H9 (cell line): ENCODE results near the gene GTF3C1. TPM values are rescaled to one million over a fixed set of nuclear protein-coding genes. Genes with fewer than 3 reads are reported as not detected.

Experiments used
- DNase-seq: peaks from one replicate; pipeline ENCODE4 v3.0.0-alpha.2; 2017
- H2AFZ ChIP-seq: one replicate; pipeline ENCODE4 v1.6.1; 2013; ENCODE audit warnings: mild to moderate bottlenecking, low read length, control low read depth, moderate library complexity
- H2AK5ac ChIP-seq: 2 replicates; pipeline ENCODE4 v1.6.1; 2013; ENCODE audit warnings: low read length, control low read depth, mixed read lengths; ENCODE audit not compliant: insufficient read length
- H2BK120ac ChIP-seq: one replicate; pipeline ENCODE4 v1.6.1; 2013; ENCODE audit warnings: low read depth, mild to moderate bottlenecking, low read length, control low read depth, inconsistent platforms; ENCODE audit not compliant: poor library complexity, severe bottlenecking
- H2BK12ac ChIP-seq: 2 replicates; pipeline ENCODE4 v1.6.1; 2013; ENCODE audit warnings: low read length, control low read depth, mixed read lengths, low read depth; ENCODE audit not compliant: insufficient read length
- H2BK15ac ChIP-seq: 2 replicates; pipeline ENCODE4 v1.6.1; 2013; ENCODE audit warnings: low read depth, low read length, control low read depth
- H2BK20ac ChIP-seq: one replicate; pipeline ENCODE4 v1.6.1; 2013; ENCODE audit warnings: low read depth, mild to moderate bottlenecking, low read length, control low read depth, inconsistent platforms; ENCODE audit not compliant: poor library complexity, severe bottlenecking
- H2BK5ac ChIP-seq: 2 replicates; pipeline ENCODE4 v1.6.1; 2013; ENCODE audit warnings: low read length, control low read depth, mixed read lengths; ENCODE audit not compliant: insufficient read length
- H3K14ac ChIP-seq: 2 replicates; pipeline ENCODE4 v1.6.1; 2013; ENCODE audit warnings: low read length, control low read depth; ENCODE audit not compliant: insufficient read depth
- H3K18ac ChIP-seq: 2 replicates; pipeline ENCODE4 v1.6.1; 2013; ENCODE audit warnings: low read depth, mild to moderate bottlenecking, mixed read lengths, low read length, control low read depth; ENCODE audit not compliant: insufficient read length
- H3K23ac ChIP-seq: 2 replicates; pipeline ENCODE4 v1.6.1; 2013; ENCODE audit warnings: low read length, control low read depth, mixed read lengths, low read depth; ENCODE audit not compliant: insufficient read length
- H3K23me2 ChIP-seq: 2 replicates; pipeline ENCODE4 v1.6.1; 2013; ENCODE audit warnings: low read depth, mild to moderate bottlenecking, mixed read lengths, low read length, control low read depth; ENCODE audit not compliant: insufficient read length, poor library complexity, severe bottlenecking
- H3K27ac ChIP-seq: 2 replicates; pipeline ENCODE4 v1.5.1; 2013; ENCODE audit warnings: low read length, control low read depth, mixed read lengths, low read depth; ENCODE audit not compliant: insufficient read length
- H3K27me3 ChIP-seq: 2 replicates; pipeline ENCODE4 v1.6.1; 2013; ENCODE audit warnings: low read length, control low read depth, inconsistent platforms; ENCODE audit not compliant: insufficient read depth
- H3K4ac ChIP-seq: 2 replicates; pipeline ENCODE4 v1.6.1; 2013; ENCODE audit warnings: low read depth, mild to moderate bottlenecking, control low read depth, inconsistent platforms, low read length, moderate library complexity
- H3K4me1 ChIP-seq: 2 replicates; pipeline ENCODE4 v1.6.1; 2013; ENCODE audit warnings: low read length, control low read depth, inconsistent platforms; ENCODE audit not compliant: insufficient read depth
- H3K4me2 ChIP-seq: 2 replicates; pipeline ENCODE4 v1.6.1; 2013; ENCODE audit warnings: low read length, control low read depth, mixed read lengths; ENCODE audit not compliant: insufficient read length, insufficient read depth
- H3K56ac ChIP-seq: 2 replicates; pipeline ENCODE4 v1.6.1; 2013; ENCODE audit warnings: low read depth, mild to moderate bottlenecking, mixed read lengths, low read length, control low read depth; ENCODE audit not compliant: insufficient read length
- H3K79me1 ChIP-seq: 2 replicates; pipeline ENCODE4 v1.6.1; 2013; ENCODE audit warnings: low read depth, mild to moderate bottlenecking, moderate library complexity, low read length, control low read depth, inconsistent platforms; ENCODE audit not compliant: insufficient read depth, poor library complexity, severe bottlenecking
- H3K79me2 ChIP-seq: 2 replicates; pipeline ENCODE4 v1.6.1; 2013; ENCODE audit warnings: low read length, control low read depth, inconsistent platforms; ENCODE audit not compliant: insufficient read depth
- H3K9ac ChIP-seq: 2 replicates; pipeline ENCODE4 v1.6.1; 2013; ENCODE audit warnings: low read length, control low read depth, mixed read lengths; ENCODE audit not compliant: insufficient read length; ENCODE audit errors: extremely low read depth
- H3K9me3 ChIP-seq: one replicate; pipeline ENCODE4 v1.6.1; 2013; ENCODE audit warnings: low read depth, low read length, inconsistent platforms; ENCODE audit not compliant: control insufficient read depth
- H3T11ph ChIP-seq: one replicate; pipeline ENCODE4 v1.6.1; 2013; ENCODE audit warnings: mild to moderate bottlenecking, low read length, control low read depth, inconsistent platforms
- H4K20me1 ChIP-seq: one replicate; pipeline ENCODE4 v1.6.1; 2013; ENCODE audit not compliant: control insufficient read depth, insufficient read length, insufficient read depth
- H4K5ac ChIP-seq: 2 replicates; pipeline ENCODE4 v1.6.1; 2013; ENCODE audit warnings: low read depth, mild to moderate bottlenecking, mixed read lengths, low read length, control low read depth; ENCODE audit not compliant: insufficient read length
- H4K8ac ChIP-seq: replicated peaks from 2 replicates; pipeline ENCODE4 v1.6.1; 2013; ENCODE audit warnings: low read length, control low read depth, mixed read lengths, low read depth; ENCODE audit not compliant: insufficient read length
- H4K91ac ChIP-seq: 2 replicates; pipeline ENCODE4 v1.6.1; 2013; ENCODE audit warnings: low read depth, mild to moderate bottlenecking, moderate library complexity, mixed read lengths, low read length, control low read depth; ENCODE audit not compliant: insufficient read length
- H3K27ac Mint-ChIP-seq, 3 experiments: 2 replicates in 2 of 3; 3 replicates in 1 of 3; pipeline ENCODE4 v1.8.0; 2020 to 2021; ENCODE audit warnings: mixed read lengths in 3 of 3, mild to moderate bottlenecking in 1 of 3, moderate library complexity in 1 of 3
- H3K27me3 Mint-ChIP-seq: 2 replicates; pipeline ENCODE4 v1.8.0; 2021; ENCODE audit warnings: low read depth, mild to moderate bottlenecking, moderate library complexity, mixed read lengths
- H3K36me3 Mint-ChIP-seq, 3 experiments: 2 replicates in 2 of 3; 3 replicates in 1 of 3; pipeline ENCODE4 v1.8.0; 2020 to 2021; ENCODE audit warnings: low read depth in 3 of 3, mixed read lengths in 3 of 3; ENCODE audit not compliant: insufficient read depth in 1 of 3
- H3K4me1 Mint-ChIP-seq, 2 experiments: 2 replicates each; pipeline ENCODE4 v1.8.0; 2020; ENCODE audit warnings: mixed read lengths in 2 of 2
- H3K4me3 Mint-ChIP-seq, 2 experiments: 2 replicates in 1 of 2; 3 replicates in 1 of 2; pipeline ENCODE4 v1.8.0; 2020 to 2021; ENCODE audit warnings: mild to moderate bottlenecking in 2 of 2, mixed read lengths in 2 of 2, moderate library complexity in 1 of 2
- H3K9me3 Mint-ChIP-seq, 2 experiments: 2 replicates in 1 of 2; 3 replicates in 1 of 2; pipeline ENCODE4 v1.8.0; 2020; ENCODE audit warnings: mild to moderate bottlenecking in 2 of 2, mixed read lengths in 2 of 2, moderate library complexity in 1 of 2
- CTCF ChIP-seq: fragments of 200-600 bp; sonication (generic); conservative IDR thresholded peaks from 3 replicates; pipeline ENCODE4 v1.8.0; 2021; ENCODE audit warnings: antibody characterized with exemption, mild to moderate bottlenecking
- WGBS: extraction: QIAGEN DNeasy Blood & Tissue Kit; methylation state at CpG from one replicate; pipeline ENCODE4 v1.1.7; 2013; ENCODE audit warnings: missing lambda C conversion rate, low lambda C conversion rate, mixed read lengths; ENCODE audit not compliant: insufficient read length; ENCODE audit errors: extremely low coverage; 5-methylcytosine and 5-hydroxymethylcytosine counted together
- total RNA-seq: library from RNA; stranded (reverse); gene quantifications from 2 replicates; pipeline ENCODE4 v1.2.1, GENCODE V29; 2021

GTF3C1 gene
- total RNA-seq, 1 experiment from 2014 or later: 113 TPM

GRCh38 chr16:27476240-27476639 is 73.5 kb downstream of the GTF3C1 start:
- Histone ChIP-seq H3K18ac (no peak overlapping the region), H2BK5ac (no peak overlapping the region), H4K8ac (no peak overlapping the region), H3K27ac (no peak overlapping the region), H4K91ac (no peak overlapping the region), H3K4ac (no peak overlapping the region), H3K79me1 (no peaks in the 10 kb centered on the region), H2AFZ (no peak overlapping the region), H4K20me1 (no peaks in the 10 kb centered on the region), H3K14ac (no peak overlapping the region), H3K9me3 (no peaks in the 10 kb centered on the region), H3K23ac (no peak overlapping the region), H2BK20ac (no peak overlapping the region), H3K23me2 (no peaks in the 10 kb centered on the region), H2AK5ac (no peak overlapping the region), H3K27me3 (no peaks in the 10 kb centered on the region), H3K4me1 (no peaks in the 10 kb centered on the region), H2BK120ac (no peak overlapping the region), H4K5ac (no peak overlapping the region), H3K79me2 (no peaks in the 10 kb centered on the region), H3T11ph (no peak overlapping the region), H3K4me2 (no peak overlapping the region), H2BK15ac (no peak overlapping the region), H3K9ac (no peak overlapping the region), H3K56ac (no peak overlapping the region), H2BK12ac (no peak overlapping the region)
- no peak for DNase-seq
- no peaks in the 10 kb centered on the region for H3K4me1 Mint-ChIP-seq
- no peaks in the 10 kb centered on the region; the same call in 1 of the 2 replicates for H3K27me3 Mint-ChIP-seq
- TF ChIP-seq CTCF: no peak
- H3K9me3 Mint-ChIP-seq: no peaks in the 10 kb centered on the region
- peaks cover 35 to 95% (median 88%) of the 10 kb centered on the region in 3 experiments; a peak in 6 of 7 replicates for H3K36me3 Mint-ChIP-seq
- WGBS: no CpG with 5 or more reads among the region's 9 CpGs
- H3K27ac Mint-ChIP-seq: no peak overlapping the region
- no peak overlapping the region for H3K4me3 Mint-ChIP-seq
